HEK293T (cell line): Measurements from ENCODE around the gene LRRC36.

Source experiments
- BHLHE40 ChIP-seq: fragments of 450-650 bp; IDR thresholded peaks from 2 replicates; pipeline ENCODE4 v1.6.1; 2016; ENCODE audit warnings: mild to moderate bottlenecking, moderate library complexity, borderline replicate concordance
- CTBP1 ChIP-seq: fragments of 450-650 bp; IDR thresholded peaks from 2 replicates; pipeline ENCODE4 v1.6.1; 2016; ENCODE audit warnings: borderline replicate concordance
- FOXA1 ChIP-seq: fragments of 450-650 bp; IDR thresholded peaks from 2 replicates; pipeline ENCODE4 v1.6.1; 2016; ENCODE audit warnings: mild to moderate bottlenecking
- FOXM1 ChIP-seq: fragments of 450-650 bp; IDR thresholded peaks from 2 replicates; pipeline ENCODE4 v1.6.1; 2017; ENCODE audit warnings: mild to moderate bottlenecking, borderline replicate concordance
- HDGF ChIP-seq: fragments of 450-650 bp; IDR thresholded peaks from 2 replicates; pipeline ENCODE4 v1.6.1; 2017; ENCODE audit warnings: antibody characterized with exemption, borderline replicate concordance
- LEF1 ChIP-seq: fragments of 450-650 bp; IDR thresholded peaks from 2 replicates; pipeline ENCODE4 v1.6.1; 2017; ENCODE audit warnings: mild to moderate bottlenecking, borderline replicate concordance
- PKNOX1 ChIP-seq: fragments of 450-650 bp; IDR thresholded peaks from 2 replicates; pipeline ENCODE4 v1.6.1; 2016
- SP1 ChIP-seq: fragments of 450-650 bp; IDR thresholded peaks from 2 replicates; pipeline ENCODE4 v1.6.1; 2017
- SUZ12 ChIP-seq: fragments of 450-650 bp; IDR thresholded peaks from 2 replicates; pipeline ENCODE4 v1.6.1; 2016; ENCODE audit warnings: mild to moderate bottlenecking
- TARDBP ChIP-seq: fragments of 450-650 bp; IDR thresholded peaks from 2 replicates; pipeline ENCODE4 v1.6.1; 2016

- TF ChIP-seq FOXA1 (no peak), LEF1 (no peak), BHLHE40 (no peak), HDGF (no peak), SP1 (no peak), FOXM1 (no peak), TARDBP (no peak), SUZ12 (no peak), PKNOX1 (no peak), CTBP1 (no peak)
Observed at GRCh38 chr16:67294938-67295361, 31.7 kb upstream of the LRRC36 start.
